GM23248 (cell line): ENCODE data around the gene BATF. TPM values are rescaled to one million over a fixed set of nuclear protein-coding genes. Genes with fewer than 3 reads are reported as not detected.

Experiments used
- DNase-seq: peaks from one replicate; pipeline ENCODE4 v3.0.0-alpha.2; 2015
- H2AFZ ChIP-seq: fragments of 200-600 bp; sonication (generic); 2 replicates; pipeline ENCODE4 v1.6.1; 2016; ENCODE audit warnings: antibody characterized with exemption
- H3F3A ChIP-seq: fragments of 200-600 bp; sonication (generic); 2 replicates; pipeline ENCODE4 v1.6.1; 2016; ENCODE audit warnings: mild to moderate bottlenecking, antibody characterized with exemption, mixed run types; ENCODE audit not compliant: insufficient read depth
- H3K27ac ChIP-seq: fragments of 200-600 bp; sonication (generic); 2 replicates; pipeline ENCODE4 v1.5.1; 2016; ENCODE audit warnings: mild to moderate bottlenecking
- H3K27me3 ChIP-seq: fragments of 200-600 bp; sonication (generic); replicated peaks from 2 replicates; pipeline ENCODE4 v1.6.1; 2016; ENCODE audit warnings: mild to moderate bottlenecking; ENCODE audit not compliant: insufficient read depth
- H3K36me3 ChIP-seq: fragments of 200-600 bp; sonication (generic); 2 replicates; pipeline ENCODE4 v1.6.1; 2016; ENCODE audit warnings: low read depth, mild to moderate bottlenecking
- H3K4me1 ChIP-seq: fragments of 200-600 bp; sonication (generic); 2 replicates; pipeline ENCODE4 v1.6.1; 2016; ENCODE audit warnings: mild to moderate bottlenecking; ENCODE audit not compliant: insufficient read depth
- H3K4me2 ChIP-seq: fragments of 200-600 bp; sonication (generic); one replicate; pipeline ENCODE4 v1.6.1; 2016; ENCODE audit warnings: mild to moderate bottlenecking; ENCODE audit not compliant: unreplicated experiment
- H3K4me3 ChIP-seq: fragments of 200-600 bp; sonication (generic); 2 replicates; pipeline ENCODE4 v1.5.1; 2016; ENCODE audit warnings: mild to moderate bottlenecking
- H3K79me2 ChIP-seq: fragments of 200-600 bp; sonication (generic); 2 replicates; pipeline ENCODE4 v1.6.1; 2016; ENCODE audit warnings: mild to moderate bottlenecking; ENCODE audit not compliant: insufficient read depth
- H3K9ac ChIP-seq: fragments of 200-600 bp; sonication (generic); 2 replicates; pipeline ENCODE4 v1.6.1; 2016; ENCODE audit warnings: mild to moderate bottlenecking
- H3K9me2 ChIP-seq: fragments of 200-600 bp; sonication (generic); 2 replicates; pipeline ENCODE4 v1.6.1; 2016; ENCODE audit warnings: mixed run types, mild to moderate bottlenecking, moderate library complexity; ENCODE audit not compliant: insufficient read depth
- H3K9me3 ChIP-seq: fragments of 200-600 bp; sonication (generic); one replicate; pipeline ENCODE4 v1.6.1; 2017; ENCODE audit warnings: low read depth
- H4K20me1 ChIP-seq: fragments of 200-600 bp; sonication (generic); 2 replicates; pipeline ENCODE4 v1.6.0; 2016; ENCODE audit not compliant: insufficient read depth
- EZH2 ChIP-seq: fragments of 200-600 bp; sonication (generic); IDR thresholded peaks from 2 replicates; pipeline ENCODE4 v1.6.1; 2018; ENCODE audit warnings: antibody characterized with exemption, mild to moderate bottlenecking; ENCODE audit not compliant: insufficient read depth, poor library complexity, severe bottlenecking
- EZH2phosphoT487 ChIP-seq: fragments of 200-600 bp; sonication (generic); IDR thresholded peaks from 2 replicates; pipeline ENCODE4 v1.6.1; 2018; ENCODE audit warnings: antibody characterized with exemption, moderate library complexity, mild to moderate bottlenecking, low read depth; ENCODE audit not compliant: insufficient read depth
- WGBS, 2 experiments: methylation state at CpG; one replicate each; pipeline ENCODE4 v1.1.6; 2015 to 2017; ENCODE audit warnings: low lambda C conversion rate in 2 of 2, low coverage in 1 of 2; ENCODE audit errors: missing lambda C conversion rate in 2 of 2; 5-methylcytosine and 5-hydroxymethylcytosine counted together
- in situ Hi-C: fragments of 300-500 bp; cut with MboI; formaldehyde crosslinking; loops from 2 replicates; pipeline ENCODE4 v1.15.0; 2020
- polyA plus RNA-seq: library from polyadenylated mRNA; unstranded; fragments of >200 nt; fragmentation: Nextera tagmentation; extraction: Ambion mirVana; gene quantifications from 2 replicates; pipeline ENCODE4 v1.2.1, GENCODE V29; 2016
- total RNA-seq: library from RNA; depleted of rRNA; stranded (reverse); fragments of >200 nt; shearing (Covaris generic); gene quantifications from 2 replicates; pipeline ENCODE4 v1.2.3, GENCODE V29; 2014

BATF gene
- total and polyA plus RNA-seq, 2 experiments from 2014 or later: not detected

- DNase-seq: no peak
- Histone ChIP-seq H3K27me3 (no peaks in the 10 kb centered on the region), H3K9me2 (no peaks in the 10 kb centered on the region), H3K36me3 (no peaks in the 10 kb centered on the region), H3K4me3 (no peak overlapping the region), H2AFZ (no peak overlapping the region), H4K20me1 (no peaks in the 10 kb centered on the region), H3K79me2 (no peaks in the 10 kb centered on the region), H3K9me3 (no peaks in the 10 kb centered on the region), H3K27ac (no peak overlapping the region), H3K4me2 (no peak overlapping the region), H3K9ac (no peak overlapping the region), H3F3A (no peaks in the 10 kb centered on the region), H3K4me1 (no peaks in the 10 kb centered on the region)
- WGBS, 2 experiments: 86 to 88% methylated on average over 1 of the region's 1 CpG
- no peak for TF ChIP-seq EZH2
- TF ChIP-seq EZH2phosphoT487: no peak
- in situ Hi-C loops: no loop called here
Observed at GRCh38 chr14:75504411-75504810, 17.9 kb upstream of the BATF start.

DNA sequence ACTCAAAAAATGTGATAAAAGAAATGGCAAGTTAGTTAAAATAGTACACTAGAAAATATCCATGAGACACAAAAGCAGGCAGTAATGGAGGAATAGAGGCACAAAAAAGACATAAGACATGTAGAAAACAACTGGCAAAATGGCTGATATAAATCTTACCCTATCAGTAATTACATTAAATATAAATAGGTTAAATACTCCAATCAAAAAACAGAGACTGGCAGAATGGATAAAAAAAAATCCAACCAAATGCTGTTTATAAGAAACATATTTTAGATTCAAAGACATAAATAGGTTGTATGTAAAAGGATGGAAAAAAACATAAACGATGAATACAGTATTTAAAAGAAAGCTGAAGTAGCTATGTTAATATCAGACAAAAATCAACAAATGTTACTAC, 15.3 kb upstream of the BATF start:
- Histone ChIP-seq H3K36me3 (no peaks in the 10 kb centered on the region), H3K4me1 (no peaks in the 10 kb centered on the region), H3K4me3 (no peak overlapping the region), H3F3A (no peaks in the 10 kb centered on the region), H4K20me1 (no peaks in the 10 kb centered on the region), H3K27me3 (no peaks in the 10 kb centered on the region), H3K27ac (no peak overlapping the region), H3K9ac (no peak overlapping the region), H2AFZ (no peak overlapping the region), H3K9me3 (no peaks in the 10 kb centered on the region), H3K79me2 (no peaks in the 10 kb centered on the region), H3K9me2 (no peaks in the 10 kb centered on the region), H3K4me2 (no peak overlapping the region)
- in situ Hi-C loops: no loop called here
- TF ChIP-seq EZH2 (no peak), EZH2phosphoT487 (no peak)
- 73 to 81% methylated on average over 1 of the region's 1 CpG for WGBS, 2 experiments
- DNase-seq: no peak

- Histone ChIP-seq H3K27me3 (no peaks in the 10 kb centered on the region), H3K9me3 (no peaks in the 10 kb centered on the region), H3K79me2 (no peaks in the 10 kb centered on the region), H3K9ac (no peak overlapping the region), H3K4me3 (no peak overlapping the region), H3F3A (no peaks in the 10 kb centered on the region), H4K20me1 (no peaks in the 10 kb centered on the region), H3K27ac (no peak overlapping the region), H3K9me2 (no peaks in the 10 kb centered on the region), H3K36me3 (no peaks in the 10 kb centered on the region), H3K4me2 (no peak overlapping the region), H3K4me1 (no peaks in the 10 kb centered on the region), H2AFZ (no peak overlapping the region)
- no peak for DNase-seq
- in situ Hi-C loops: no loop called here
- WGBS, 2 experiments: 79 to 89% methylated on average over 1 of the region's 1 CpG
- TF ChIP-seq EZH2phosphoT487: no peak
- TF ChIP-seq EZH2: no peak
Observed at GRCh38 chr14:75510547-75510946, 11.7 kb upstream of the BATF start.

GRCh38 chr14:75511201-75511600, 11.1 kb upstream of the BATF start:
- H3K27me3 ChIP-seq: peaks cover 5% of the 10 kb centered on the region; the same call in 1 of the 2 replicates
- no peak overlapping the region for H3K4me2 ChIP-seq
- no peaks in the 10 kb centered on the region for H3K4me1 ChIP-seq
- H3K9ac ChIP-seq: no peak overlapping the region
- no peaks in the 10 kb centered on the region for H3F3A ChIP-seq
- no peak overlapping the region for H3K4me3 ChIP-seq
- no peak for TF ChIP-seq EZH2phosphoT487
- no peak for TF ChIP-seq EZH2
- in situ Hi-C loops: no loop called here
- H3K36me3 ChIP-seq: no peaks in the 10 kb centered on the region
- H3K27ac ChIP-seq: no peak overlapping the region
- H4K20me1 ChIP-seq: no peaks in the 10 kb centered on the region
- no peaks in the 10 kb centered on the region for H3K79me2 ChIP-seq
- no peak for DNase-seq
- H3K9me2 ChIP-seq: no peaks in the 10 kb centered on the region
- H2AFZ ChIP-seq: no peak overlapping the region
- no peaks in the 10 kb centered on the region for H3K9me3 ChIP-seq
